Activated CD8-positive, alpha-beta T cell treated with anti-CD3 and anti-CD28 coated beads for 36 hours (primary cell): Measurements from ENCODE around the gene VWCE. TPM values are rescaled to one million over a fixed set of nuclear protein-coding genes. Genes with fewer than 3 reads are reported as not detected.

Source experiments
- ATAC-seq: fragments of 200-7000 bp; cut with Tn5 transposase; one replicate; pipeline ENCODE4 v1.10.0; 2021; ENCODE audit warnings: mild to moderate bottlenecking, moderate library complexity
- CTCF ChIA-PET: fragments of 350-600 bp; sonication (Branson Sonifier 250); formaldehyde crosslinking; loops from one replicate; lab custom pipeline; 2021; ENCODE audit warnings: antibody characterized with exemption; lab: Charles Lee
- POLR2A ChIA-PET: fragments of 350-600 bp; sonication (Branson Sonifier 250); formaldehyde crosslinking; loops from one replicate; lab custom pipeline; 2021; ENCODE audit warnings: antibody characterized with exemption; lab: Charles Lee
- DNase-seq: peaks from one replicate; pipeline ENCODE4 v3.0.0-alpha.2; 2020
- H3K27ac Mint-ChIP-seq: one replicate; pipeline ENCODE4 v1.8.0; 2021; ENCODE audit warnings: mild to moderate bottlenecking, mixed read lengths
- H3K27me3 Mint-ChIP-seq: one replicate; pipeline ENCODE4 v1.8.0; 2021; ENCODE audit warnings: mixed read lengths
- H3K36me3 Mint-ChIP-seq: one replicate; pipeline ENCODE4 v1.8.0; 2021; ENCODE audit warnings: low read depth, mixed read lengths
- H3K4me1 Mint-ChIP-seq: one replicate; pipeline ENCODE4 v1.8.0; 2021; ENCODE audit warnings: low read depth, mixed read lengths
- H3K4me3 Mint-ChIP-seq: one replicate; pipeline ENCODE4 v1.8.0; 2021; ENCODE audit warnings: mild to moderate bottlenecking, moderate library complexity, mixed read lengths
- H3K9me3 Mint-ChIP-seq: one replicate; pipeline ENCODE4 v1.8.0; 2021; ENCODE audit warnings: mixed read lengths
- intact Hi-C: fragments of 100-400 bp; cut with micrococcal nuclease; formaldehyde crosslinking; loops from one replicate; pipeline ENCODE4 v1.10.0; 2022
- total RNA-seq, 2 experiments: library from RNA; stranded (reverse); gene quantifications; one replicate each; pipeline ENCODE4 v1.2.3, GENCODE V29; 2021
- TF ChIP-seq, protein P1 (sequence below): fragments of 200-600 bp; IDR thresholded peaks from one replicate; pipeline ENCODE4 v1.8.0; 2022; ENCODE audit warnings: antibody characterized with exemption, mild to moderate bottlenecking

VWCE gene, protein sequence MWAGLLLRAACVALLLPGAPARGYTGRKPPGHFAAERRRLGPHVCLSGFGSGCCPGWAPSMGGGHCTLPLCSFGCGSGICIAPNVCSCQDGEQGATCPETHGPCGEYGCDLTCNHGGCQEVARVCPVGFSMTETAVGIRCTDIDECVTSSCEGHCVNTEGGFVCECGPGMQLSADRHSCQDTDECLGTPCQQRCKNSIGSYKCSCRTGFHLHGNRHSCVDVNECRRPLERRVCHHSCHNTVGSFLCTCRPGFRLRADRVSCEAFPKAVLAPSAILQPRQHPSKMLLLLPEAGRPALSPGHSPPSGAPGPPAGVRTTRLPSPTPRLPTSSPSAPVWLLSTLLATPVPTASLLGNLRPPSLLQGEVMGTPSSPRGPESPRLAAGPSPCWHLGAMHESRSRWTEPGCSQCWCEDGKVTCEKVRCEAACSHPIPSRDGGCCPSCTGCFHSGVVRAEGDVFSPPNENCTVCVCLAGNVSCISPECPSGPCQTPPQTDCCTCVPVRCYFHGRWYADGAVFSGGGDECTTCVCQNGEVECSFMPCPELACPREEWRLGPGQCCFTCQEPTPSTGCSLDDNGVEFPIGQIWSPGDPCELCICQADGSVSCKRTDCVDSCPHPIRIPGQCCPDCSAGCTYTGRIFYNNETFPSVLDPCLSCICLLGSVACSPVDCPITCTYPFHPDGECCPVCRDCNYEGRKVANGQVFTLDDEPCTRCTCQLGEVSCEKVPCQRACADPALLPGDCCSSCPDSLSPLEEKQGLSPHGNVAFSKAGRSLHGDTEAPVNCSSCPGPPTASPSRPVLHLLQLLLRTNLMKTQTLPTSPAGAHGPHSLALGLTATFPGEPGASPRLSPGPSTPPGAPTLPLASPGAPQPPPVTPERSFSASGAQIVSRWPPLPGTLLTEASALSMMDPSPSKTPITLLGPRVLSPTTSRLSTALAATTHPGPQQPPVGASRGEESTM
- 10 to 100 TPM; 23.3 to 25.8 TPM for total RNA-seq

DNA sequence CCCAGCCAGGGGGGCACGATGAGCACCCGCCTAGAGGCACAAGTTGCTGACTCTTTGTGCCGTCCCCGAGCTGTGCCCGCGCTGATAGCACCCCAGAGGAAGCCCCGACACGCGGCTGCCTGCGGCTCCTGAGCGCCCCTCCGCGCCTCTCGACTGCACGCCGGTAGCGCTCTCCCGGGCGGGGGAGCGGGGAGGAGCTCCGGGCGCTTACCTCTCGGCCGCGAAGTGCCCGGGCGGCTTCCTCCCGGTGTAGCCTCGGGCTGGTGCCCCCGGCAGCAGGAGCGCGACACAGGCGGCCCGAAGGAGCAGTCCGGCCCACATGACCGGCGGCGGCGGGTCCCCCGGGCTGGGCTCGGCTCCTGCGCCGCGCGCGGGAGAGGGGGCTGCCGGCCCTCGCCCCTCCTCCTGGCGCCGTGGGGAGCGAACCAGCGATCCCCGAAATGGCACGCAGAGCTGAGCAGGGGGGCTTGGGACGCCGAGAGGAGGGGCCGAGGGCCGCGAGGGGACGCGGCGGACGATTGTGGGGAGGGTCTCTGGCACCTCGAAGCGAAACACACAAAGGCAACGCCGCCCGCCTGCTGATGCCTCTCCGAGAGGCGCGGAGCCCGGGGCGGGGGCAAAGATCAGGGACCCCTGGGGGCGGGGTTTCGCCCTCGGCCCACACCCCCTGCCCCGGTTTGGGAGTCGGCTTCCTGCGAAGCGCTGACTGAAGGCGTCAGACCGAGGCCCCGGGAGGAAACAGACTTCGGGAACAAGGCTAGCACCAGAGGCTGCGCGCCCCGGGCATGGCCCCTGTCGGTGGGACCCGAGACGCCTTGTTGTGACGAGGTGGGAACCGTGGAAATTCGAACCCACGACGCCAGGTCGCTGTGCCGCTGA lies at the start of gene VWCE:
Gene VWCE (minus strand): TSS at position 600 of the 879 bp plus-strand sequence. CDS start 279 bp downstream, at position 321.
- POLR2A ChIA-PET = interaction anchor here (0.8 to 4.3 kb wide), 13 partner anchors 12 to 420 kb away, joined by 3 to 26 read pairs (median 6); partner anchors contain the start of genes CPSF7, CYB561A3, DDB1 and SDHAF2
- intact Hi-C loops = no loop called here
- H3K27ac Mint-ChIP-seq = peak within 1 kb of the TSS; percentile 92

DNA sequence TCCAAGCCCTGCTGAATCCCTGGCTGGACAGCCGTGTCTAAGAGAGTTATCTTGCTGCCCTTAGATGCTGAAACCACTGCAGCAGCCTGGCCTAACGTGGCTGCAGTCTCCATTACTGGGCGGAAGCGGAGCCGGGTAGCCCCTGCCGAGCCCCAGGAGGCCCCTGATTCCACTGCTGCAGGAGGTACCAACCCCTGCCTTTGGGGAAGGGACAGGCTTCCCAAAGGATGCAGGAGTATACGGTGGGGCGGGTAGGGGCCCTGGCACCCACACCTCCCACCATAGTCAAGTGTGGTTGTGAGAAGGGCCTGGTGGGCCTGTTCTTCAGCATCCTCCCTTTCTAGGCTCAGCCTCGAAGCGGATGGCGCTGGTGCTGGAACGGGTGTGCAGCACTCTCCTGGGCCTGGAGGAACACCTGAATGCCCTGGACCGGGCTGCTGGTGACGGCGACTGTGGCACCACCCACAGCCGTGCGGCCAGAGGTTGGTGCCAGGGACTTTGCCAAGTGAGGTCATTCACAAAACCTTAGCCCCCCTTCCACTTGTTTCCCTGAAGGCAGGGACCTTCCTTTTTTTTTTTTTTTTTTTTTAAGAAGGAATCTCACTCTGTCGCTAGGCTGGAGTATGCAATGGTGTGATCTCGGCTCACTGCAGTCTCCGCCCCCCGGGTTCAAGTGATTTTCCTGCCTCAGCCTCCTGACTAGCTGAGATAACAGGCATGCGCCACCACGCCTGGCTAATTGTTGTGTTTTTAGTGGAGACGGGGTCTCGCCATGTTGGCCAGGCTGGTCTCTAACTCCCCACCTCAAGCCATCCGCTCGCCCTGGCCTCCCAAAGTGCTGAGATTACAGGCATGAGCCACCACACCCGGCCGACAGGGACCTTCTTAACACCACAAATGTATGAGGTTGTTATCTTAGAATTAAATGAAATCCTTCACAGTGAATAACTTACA lies 49.0 kb upstream of the VWCE start:
- ChIA-PET POLR2A (no interaction called here), CTCF (interaction anchor here (3.2 kb wide), 1 partner anchor 8 kb away, joined by 15 read pairs; no protein-coding TSS in a partner anchor)
- no peak overlapping the region for H3K27ac Mint-ChIP-seq

More for the DNA sequence above, at the start of gene VWCE:
- H3K4me3 Mint-ChIP-seq = peak within 1 kb of the TSS; percentile 92
- H3K27me3 Mint-ChIP-seq = peaks cover 5% of the 10 kb centered on the region
- H3K9me3 Mint-ChIP-seq = no peaks in the 10 kb centered on the region
- CTCF ChIA-PET = interaction anchor here (0.6 to 3.2 kb wide), 17 partner anchors 13 to 464 kb away, joined by 3 to 23 read pairs (median 4); partner anchors contain the start of genes CPSF7, SDHAF2 and TMEM216
- H3K36me3 Mint-ChIP-seq = peaks cover 43% of the 10 kb centered on the region
- TF ChIP-seq, protein P1, sequence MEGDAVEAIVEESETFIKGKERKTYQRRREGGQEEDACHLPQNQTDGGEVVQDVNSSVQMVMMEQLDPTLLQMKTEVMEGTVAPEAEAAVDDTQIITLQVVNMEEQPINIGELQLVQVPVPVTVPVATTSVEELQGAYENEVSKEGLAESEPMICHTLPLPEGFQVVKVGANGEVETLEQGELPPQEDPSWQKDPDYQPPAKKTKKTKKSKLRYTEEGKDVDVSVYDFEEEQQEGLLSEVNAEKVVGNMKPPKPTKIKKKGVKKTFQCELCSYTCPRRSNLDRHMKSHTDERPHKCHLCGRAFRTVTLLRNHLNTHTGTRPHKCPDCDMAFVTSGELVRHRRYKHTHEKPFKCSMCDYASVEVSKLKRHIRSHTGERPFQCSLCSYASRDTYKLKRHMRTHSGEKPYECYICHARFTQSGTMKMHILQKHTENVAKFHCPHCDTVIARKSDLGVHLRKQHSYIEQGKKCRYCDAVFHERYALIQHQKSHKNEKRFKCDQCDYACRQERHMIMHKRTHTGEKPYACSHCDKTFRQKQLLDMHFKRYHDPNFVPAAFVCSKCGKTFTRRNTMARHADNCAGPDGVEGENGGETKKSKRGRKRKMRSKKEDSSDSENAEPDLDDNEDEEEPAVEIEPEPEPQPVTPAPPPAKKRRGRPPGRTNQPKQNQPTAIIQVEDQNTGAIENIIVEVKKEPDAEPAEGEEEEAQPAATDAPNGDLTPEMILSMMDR = peak; percentile 23
- ATAC-seq = peak; percentile 83
- H3K4me1 Mint-ChIP-seq = peaks cover 42% of the 10 kb centered on the region
- peak; percentile 88 for DNase-seq

DNA sequence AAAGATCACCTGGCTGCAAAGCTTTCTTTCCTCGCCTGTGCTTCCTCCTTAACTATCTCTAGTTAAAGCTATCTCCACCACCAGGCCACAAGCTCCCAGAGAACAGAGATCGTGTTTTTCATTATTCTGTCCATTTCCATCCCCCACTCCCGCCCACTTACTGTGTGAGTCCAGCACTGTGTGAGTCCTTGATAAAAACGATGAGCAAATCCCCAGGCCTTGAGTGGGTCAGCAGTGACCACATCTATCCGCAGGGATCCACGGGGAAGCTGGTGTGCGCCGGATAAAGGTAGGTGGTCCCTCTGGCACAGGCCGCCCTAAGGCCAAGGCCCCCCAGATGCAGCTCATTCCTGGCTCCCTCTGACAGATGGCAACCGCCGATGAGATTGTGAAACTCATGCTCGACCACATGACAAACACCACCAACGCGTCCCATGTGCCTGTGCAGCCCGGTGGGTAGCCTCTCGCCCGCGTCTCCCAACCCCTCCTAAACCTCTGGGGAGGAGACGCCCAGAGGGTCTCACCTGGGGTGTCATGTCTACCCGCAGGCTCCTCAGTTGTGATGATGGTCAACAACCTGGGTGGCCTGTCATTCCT lies 47.2 kb upstream of the VWCE start:
- TF ChIP-seq, protein P1 = no peak
- no peak overlapping the region for H3K4me3 Mint-ChIP-seq
- no peaks in the 10 kb centered on the region for H3K9me3 Mint-ChIP-seq
- DNase-seq (no peak), ATAC-seq (no peak)
- no peaks in the 10 kb centered on the region for H3K27me3 Mint-ChIP-seq
- CTCF ChIA-PET = interaction anchor here (1.4 to 10.4 kb wide), 3 partner anchors 17 to 51 kb away, joined by 4 to 181 read pairs (median 14); partner anchors contain the start of genes CYB561A3 and TMEM138
- POLR2A ChIA-PET = interaction anchor here (1.6 to 1.9 kb wide), 2 partner anchors 19 to 20 kb away, joined by 4 to 8 read pairs; partner anchors contain the start of genes CYB561A3 and TMEM138
- H3K4me1 Mint-ChIP-seq = no peaks in the 10 kb centered on the region
- H3K27ac Mint-ChIP-seq = no peak overlapping the region
- intact Hi-C loops = no loop called here
- H3K36me3 Mint-ChIP-seq = peaks cover 12% of the 10 kb centered on the region

More for the DNA sequence above, 49.0 kb upstream of the VWCE start:
- ATAC-seq (no peak), DNase-seq (no peak)
- no peaks in the 10 kb centered on the region for H3K4me1 Mint-ChIP-seq
- no peaks in the 10 kb centered on the region for H3K27me3 Mint-ChIP-seq
- intact Hi-C loops = no loop called here
- TF ChIP-seq, protein P1 = no peak
- no peaks in the 10 kb centered on the region for H3K9me3 Mint-ChIP-seq
- H3K4me3 Mint-ChIP-seq = no peak overlapping the region
- H3K36me3 Mint-ChIP-seq = peaks cover 5% of the 10 kb centered on the region
